DMS53 treated with DMSO at 0.1 percent for 48 hours (cell line): ENCODE data around the gene DIPK1B.

Source experiments
- DNase-seq: peaks from one replicate; lab custom pipeline; 2025; ENCODE audit not compliant: unreplicated experiment; lab: John Stamatoyannopoulos, UW

Gene DIPK1B

GRCh38 chr9:136718345-136719194, 6.2 kb downstream of the DIPK1B start:
- no peak for DNase-seq

GRCh38 chr9:136719195-136719880, 7.0 kb downstream of the DIPK1B start:
- no peak for DNase-seq

GRCh38 chr9:136720251-136720897, 8.0 kb downstream of the DIPK1B start:
- no peak for DNase-seq

DNA sequence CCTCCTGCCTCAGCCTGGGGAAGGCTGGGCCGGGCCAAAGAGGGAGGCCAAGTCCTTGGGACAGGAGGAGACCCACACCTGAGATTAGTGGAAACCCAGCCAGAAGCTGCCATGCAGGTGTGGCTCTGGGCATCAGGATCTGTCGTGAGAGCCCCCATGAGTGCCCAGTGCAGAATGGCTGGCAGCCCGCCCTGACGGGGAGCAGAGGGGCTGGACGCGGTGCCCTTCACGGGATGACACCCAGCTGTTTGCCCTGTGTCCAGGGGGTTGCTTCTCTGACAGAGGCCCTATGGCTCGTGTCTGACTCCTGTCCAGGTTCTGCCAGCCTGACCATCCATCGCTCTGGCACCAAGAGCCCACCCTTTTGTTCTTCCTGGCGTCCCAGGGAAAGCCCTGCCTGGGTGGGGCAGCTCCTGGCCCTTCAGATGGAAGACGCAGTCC, 8.5 kb downstream of the DIPK1B start:
- no peak for DNase-seq

- no peak for DNase-seq
These were observed 9.1 kb downstream of the DIPK1B start for GRCh38 chr9:136721339-136722092.

DNA sequence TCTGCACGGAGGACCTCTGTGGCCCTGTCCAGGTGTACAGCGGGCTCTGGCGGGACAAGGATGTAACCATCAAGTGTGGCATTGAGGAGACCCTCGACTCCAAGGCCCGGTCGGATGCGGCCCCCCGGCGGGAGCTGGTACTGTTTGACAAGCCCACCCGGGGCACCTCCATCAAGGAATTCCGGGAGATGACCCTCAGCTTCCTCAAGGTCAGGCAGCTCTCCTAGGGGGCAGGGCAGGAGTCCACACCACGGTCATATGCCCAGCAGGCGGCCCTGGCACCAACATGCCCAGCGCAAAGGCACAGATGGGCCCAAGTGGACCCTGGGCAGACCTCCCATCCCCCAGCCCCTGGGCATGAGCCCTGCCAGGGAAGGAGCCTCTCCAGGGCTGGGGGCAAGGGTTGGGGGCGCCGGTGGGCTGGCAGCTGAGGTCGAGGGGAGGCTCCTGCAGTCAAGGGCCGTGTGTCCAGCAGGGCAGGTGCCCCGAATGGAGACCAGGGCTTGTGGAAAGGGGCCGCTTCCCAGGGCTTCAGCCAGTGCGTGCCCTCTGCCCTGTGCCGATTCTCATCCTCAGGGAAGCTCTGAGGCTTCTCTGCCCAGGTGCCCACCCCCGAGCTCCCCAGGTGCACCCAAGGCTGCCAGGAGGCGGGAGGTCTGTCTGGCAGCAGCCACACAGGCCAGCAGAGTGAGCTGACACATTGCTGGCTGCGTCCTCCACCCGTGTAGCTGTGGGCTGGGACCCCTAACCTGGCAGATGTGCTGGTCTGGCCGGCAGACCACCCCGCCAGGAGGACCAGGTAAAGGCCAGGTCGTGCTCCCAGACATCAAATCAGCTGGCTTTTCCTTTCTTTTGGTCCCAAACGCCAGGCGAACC, 10.0 kb downstream of the DIPK1B start:
- DNase-seq = no peak

- no peak for DNase-seq
These were observed 10.6 kb downstream of the DIPK1B start for GRCh38 chr9:136722969-136723356.

DNA sequence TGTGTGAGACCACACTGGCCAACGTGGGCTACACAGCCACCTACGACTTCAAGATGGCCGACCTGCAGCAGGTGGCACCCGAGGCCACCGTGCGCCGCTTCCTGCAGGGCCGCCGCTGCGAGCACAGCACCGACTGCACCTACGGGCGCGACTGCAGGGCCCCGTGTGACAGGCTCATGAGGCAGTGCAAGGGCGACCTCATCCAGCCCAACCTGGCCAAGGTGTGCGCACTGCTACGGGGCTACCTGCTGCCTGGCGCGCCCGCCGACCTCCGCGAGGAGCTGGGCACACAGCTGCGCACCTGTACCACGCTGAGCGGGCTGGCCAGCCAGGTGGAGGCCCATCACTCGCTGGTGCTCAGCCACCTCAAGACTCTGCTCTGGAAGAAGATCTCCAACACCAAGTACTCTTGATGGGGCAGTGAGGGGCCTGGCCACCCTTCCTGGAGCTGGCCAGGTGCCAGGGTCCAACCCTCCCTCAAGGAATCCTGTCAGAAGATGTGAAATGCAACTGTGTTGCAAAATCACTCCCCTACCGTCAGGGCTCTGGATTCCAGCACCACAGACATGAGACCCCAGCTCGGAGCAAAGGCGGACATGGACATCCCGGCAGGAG, 11.1 kb downstream of the DIPK1B start:
- peak; percentile 47 for DNase-seq

- no peak for DNase-seq
These were observed 11.6 kb downstream of the DIPK1B start for GRCh38 chr9:136723989-136724388.

DNA sequence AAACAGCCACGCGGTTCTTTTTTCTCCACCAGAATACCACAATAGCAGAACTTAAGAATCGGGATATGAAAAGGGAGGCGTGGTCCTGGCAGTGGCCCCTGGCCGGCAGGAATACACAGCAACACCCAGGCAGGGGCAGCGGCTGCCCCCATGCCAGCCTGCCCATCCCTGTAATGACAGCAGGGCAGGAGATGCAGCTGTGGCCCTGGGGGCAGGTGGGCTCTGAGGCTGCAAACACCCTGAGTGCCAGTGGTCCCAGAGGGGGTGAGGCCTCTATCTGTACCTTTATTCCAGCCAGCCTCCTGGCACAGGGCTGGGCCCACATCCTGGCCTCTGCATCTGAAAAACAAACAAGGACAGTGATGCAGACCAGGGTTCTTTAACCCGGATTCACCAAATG, 12.4 kb downstream of the DIPK1B start:
- no peak for DNase-seq

DNA sequence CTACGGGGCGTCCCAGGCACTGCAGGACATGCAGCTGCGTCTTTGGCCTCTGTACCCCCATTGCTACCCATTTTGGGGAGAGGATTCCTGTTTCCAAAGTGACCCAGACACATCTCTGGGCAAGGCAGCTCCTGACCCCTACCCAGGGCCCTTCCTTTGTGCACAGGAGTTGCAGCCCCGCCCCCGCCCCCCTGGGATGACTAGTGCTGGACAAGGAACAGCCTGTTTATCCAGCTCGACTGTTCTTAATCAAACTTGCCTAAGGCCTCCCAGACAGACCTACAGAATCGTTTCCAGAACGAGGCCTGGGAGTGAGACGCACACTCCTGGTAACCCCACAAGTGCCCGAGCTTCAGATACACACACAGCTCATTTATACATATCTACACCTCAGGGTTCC, 13.2 kb downstream of the DIPK1B start:
- DNase-seq = peak; percentile 39

DNA sequence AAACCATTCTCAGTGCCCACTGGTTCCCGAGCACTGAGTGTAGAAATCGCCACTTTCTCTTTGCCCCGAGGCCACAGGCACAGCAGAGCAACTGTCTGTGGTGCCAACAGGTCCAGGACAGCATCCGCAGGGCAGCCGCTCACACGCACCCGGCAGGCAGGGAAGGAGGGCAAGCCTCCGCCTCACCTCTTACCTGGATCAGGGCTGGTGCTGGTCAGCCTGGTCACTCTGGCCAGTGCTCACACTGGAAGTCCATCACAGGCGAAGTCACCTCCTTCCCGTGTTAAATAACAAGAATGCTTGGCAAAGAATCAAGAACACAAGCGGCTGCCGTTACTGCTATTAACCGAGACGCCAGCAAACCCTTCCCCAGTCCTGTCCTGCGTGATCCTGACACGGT, 13.7 kb downstream of the DIPK1B start:
- no peak for DNase-seq

DNA sequence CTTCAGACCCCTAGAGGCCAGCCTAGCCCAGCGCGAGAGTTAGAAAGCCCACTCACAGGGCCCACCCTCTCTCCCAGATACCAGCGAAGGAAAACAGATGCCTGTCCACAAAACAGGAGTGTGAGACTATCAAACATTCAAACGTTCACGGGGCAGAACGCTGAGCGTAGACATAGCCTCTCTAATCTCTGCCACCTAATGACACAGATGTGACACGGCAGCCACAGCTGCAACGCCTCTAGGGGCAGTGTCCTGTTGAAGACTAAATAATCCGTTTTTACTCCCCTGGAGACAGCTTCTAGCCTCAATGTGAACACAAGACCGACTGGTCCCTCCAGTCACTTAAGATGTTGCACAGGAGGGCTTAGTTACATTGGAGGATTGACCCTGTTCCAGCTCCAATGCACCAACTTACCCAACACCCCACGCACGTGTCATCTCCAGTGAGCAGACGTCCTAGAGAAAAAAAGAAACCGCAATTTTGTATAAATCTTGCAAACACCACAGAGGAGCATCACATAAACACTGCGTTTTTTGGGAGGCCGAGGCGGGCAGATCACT, 14.3 kb downstream of the DIPK1B start:
- peak; percentile 19 for DNase-seq

- DNase-seq = peak; percentile 59
These were observed 15.7 kb downstream of the DIPK1B start for GRCh38 chr9:136728080-136728547.

DNA sequence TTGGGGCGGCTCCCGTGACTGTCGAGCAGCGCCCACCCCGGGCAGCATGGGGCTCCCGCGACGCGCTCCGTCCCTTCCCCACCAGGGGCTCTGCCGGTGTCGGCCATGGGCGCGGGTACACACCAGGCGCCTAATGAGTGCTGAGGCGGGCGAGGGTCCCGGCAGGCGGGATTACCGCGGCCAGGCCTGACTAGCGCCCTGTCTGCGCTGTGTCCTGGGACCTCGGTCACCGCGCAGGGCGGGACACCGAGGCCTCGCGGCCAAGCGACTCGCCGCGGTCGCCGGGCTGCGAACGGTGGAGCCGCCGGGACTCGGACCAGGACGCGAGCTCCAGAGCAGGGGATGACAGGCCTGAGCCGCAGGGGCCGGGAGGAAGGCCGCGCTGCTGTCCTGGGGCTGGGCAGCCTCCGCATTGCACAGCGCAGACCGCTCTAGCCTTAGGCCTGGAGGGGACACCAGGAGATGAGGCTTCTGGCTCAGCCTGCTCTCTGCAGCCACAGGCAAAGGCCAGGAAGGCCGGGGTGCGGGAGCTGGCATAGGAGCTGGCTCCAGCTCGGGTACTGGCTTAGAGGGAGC, 16.3 kb downstream of the DIPK1B start:
- no peak for DNase-seq

DNA sequence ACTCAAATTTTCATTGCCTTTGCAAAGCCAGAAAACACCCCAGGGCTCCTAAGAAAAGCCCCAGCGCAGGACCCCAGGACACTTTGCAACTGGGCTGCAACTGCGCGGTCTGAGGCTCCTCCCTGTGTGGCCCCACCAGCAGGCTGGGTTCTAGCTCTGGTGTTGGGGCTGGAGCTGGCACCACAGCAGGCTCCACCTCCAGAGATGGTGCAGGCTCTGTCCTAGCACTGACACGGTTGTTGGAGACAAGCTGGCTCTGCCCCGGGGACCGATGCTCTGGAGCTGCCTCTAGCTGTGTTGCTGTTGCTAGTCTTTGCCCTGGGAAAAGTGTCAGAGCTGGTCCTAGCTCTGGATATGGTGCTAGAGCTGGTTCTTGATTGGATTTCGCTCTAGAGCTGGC, 16.8 kb downstream of the DIPK1B start:
- DNase-seq = no peak

- DNase-seq = no peak
These were observed 17.6 kb downstream of the DIPK1B start for GRCh38 chr9:136729926-136730325.

DNA sequence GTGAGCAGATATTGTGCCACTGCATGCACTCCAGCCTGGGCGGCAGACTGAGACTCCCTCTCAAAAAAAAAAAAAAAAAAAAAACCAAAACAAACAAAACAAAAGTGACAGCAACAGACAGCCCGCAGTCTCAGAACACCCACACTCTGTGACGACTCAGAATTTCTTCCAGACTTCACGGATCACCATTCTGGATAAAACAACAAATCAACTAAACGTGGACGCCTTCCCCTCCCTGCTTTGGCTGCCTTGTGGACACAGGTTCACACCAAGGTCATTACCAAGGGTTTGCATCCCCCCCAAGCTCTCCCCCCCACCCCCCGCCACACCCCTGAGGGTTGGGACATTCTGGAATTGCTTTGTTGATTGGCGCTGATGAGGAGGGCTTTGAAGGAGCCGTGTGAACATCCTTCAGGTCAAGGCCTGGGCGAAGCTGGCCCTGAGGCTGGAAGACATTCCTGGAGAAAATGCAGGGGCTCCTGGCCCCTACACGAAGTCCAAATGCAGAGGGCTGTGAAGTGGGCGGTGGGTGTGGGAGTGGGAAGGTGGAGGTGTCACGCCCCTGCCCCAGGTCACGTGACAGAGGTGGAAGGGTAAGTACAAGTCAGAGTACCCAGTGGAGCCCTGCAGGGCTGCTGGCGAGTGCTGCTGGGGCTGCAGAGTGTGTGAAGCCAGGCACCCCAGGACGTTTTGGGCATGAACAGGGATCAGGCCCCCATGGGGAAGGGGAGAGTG, 20.2 kb downstream of the DIPK1B start:
- DNase-seq = no peak
